Epithelial cell of prostate (primary cell): Measurements from ENCODE around the gene RALGAPA2.

Source experiments
- DNase-seq: peaks from one replicate; pipeline ENCODE4 v3.0.0-alpha.2; 2011; ENCODE audit warnings: low read depth, low spot score
- H3K27ac ChIP-seq: fragments of 450-650 bp; 2 replicates; pipeline ENCODE4 v1.5.1; 2017; ENCODE audit warnings: mild to moderate bottlenecking

The RALGAPA2 gene

GRCh38 chr20:20643927-20644326, 68.5 kb downstream of the RALGAPA2 start:
- DNase-seq, result no peak
- H3K27ac ChIP-seq, result no peak overlapping the region

DNA sequence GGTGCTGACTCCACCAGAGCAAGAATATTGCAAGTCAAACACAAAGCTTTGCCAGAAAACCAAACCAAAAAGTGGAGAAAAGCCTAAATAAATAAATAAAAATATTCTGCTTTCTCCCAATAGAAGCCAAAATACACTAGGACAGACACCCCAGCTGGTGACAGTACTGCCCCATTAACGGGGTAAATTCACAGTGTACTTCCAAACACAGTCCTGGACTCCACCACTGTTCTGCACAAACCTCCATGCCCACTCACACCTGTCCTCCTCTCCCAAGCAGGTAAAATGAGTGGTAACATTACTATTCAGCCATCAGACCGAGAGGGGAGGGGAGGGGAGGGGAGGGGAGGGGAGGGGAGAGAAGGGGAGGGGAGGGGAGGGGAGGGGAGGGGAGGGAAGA, 70.7 kb downstream of the RALGAPA2 start:
- H3K27ac ChIP-seq, result no peak overlapping the region

DNA sequence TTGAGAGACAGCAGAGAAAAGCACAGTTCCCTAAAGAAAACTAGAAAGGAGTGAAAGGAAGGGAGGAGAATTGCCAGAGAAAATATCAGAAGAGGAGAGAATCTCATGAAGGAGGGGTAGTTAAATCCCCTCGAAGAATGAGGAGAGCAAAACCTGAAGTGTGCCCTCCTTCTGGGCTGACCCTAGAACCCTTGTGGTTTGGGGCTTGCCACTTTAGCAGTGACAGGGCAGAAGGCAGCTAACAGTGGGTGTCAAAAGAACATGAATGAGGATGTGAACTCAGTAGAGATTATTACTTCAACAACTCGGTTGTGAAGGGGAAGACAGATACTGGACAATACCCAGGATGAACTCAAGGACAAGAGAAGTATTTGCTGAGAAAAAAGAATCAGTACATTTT, 73.6 kb downstream of the RALGAPA2 start:
- H3K27ac ChIP-seq, result no peak overlapping the region
- no peak for DNase-seq

More for the DNA sequence above, 70.7 kb downstream of the RALGAPA2 start:
- no peak for DNase-seq

GRCh38 chr20:20637998-20638725, 74.3 kb downstream of the RALGAPA2 start:
- H3K27ac ChIP-seq, result no peak overlapping the region
- DNase-seq, result no peak

- no peak for DNase-seq
- no peak overlapping the region for H3K27ac ChIP-seq
Observed at GRCh38 chr20:20635006-20635405, 77.4 kb downstream of the RALGAPA2 start.

- no peak overlapping the region for H3K27ac ChIP-seq
- DNase-seq, result no peak
Observed at GRCh38 chr20:20632644-20633043, 79.8 kb downstream of the RALGAPA2 start.

GRCh38 chr20:20630551-20630950, 81.9 kb downstream of the RALGAPA2 start:
- no peak overlapping the region for H3K27ac ChIP-seq
- no peak for DNase-seq

- H3K27ac ChIP-seq, result no peak overlapping the region
- no peak for DNase-seq
Observed at GRCh38 chr20:20629556-20630188, 82.8 kb downstream of the RALGAPA2 start.

DNA sequence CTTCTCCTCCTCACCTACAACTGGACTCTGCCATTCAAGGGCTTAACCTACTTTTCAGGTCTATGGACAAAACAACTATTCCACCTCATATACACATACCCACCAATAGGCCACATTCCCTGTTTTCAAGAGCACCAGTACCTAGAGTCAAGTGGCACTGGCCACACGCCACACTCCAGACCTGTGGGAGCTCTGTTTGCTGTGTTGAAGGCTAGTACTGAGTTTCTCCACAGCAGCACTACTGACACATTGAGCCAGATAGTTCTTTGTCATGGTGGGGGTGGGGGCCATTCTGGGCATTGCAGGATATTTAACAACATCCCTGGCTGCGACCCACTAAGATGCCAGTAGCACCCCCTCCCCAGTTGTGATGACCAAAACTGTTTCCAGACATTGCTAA, 84.1 kb downstream of the RALGAPA2 start:
- no peak overlapping the region for H3K27ac ChIP-seq
- no peak for DNase-seq

- DNase-seq, result no peak
- H3K27ac ChIP-seq, result no peak overlapping the region
Observed at GRCh38 chr20:20627471-20627870, 85.0 kb downstream of the RALGAPA2 start.

GRCh38 chr20:20624914-20625313, 87.5 kb downstream of the RALGAPA2 start:
- no peak overlapping the region for H3K27ac ChIP-seq
- DNase-seq, result no peak

- no peak for DNase-seq
- H3K27ac ChIP-seq, result no peak overlapping the region
Observed at GRCh38 chr20:20621195-20621594, 91.2 kb downstream of the RALGAPA2 start.

DNA sequence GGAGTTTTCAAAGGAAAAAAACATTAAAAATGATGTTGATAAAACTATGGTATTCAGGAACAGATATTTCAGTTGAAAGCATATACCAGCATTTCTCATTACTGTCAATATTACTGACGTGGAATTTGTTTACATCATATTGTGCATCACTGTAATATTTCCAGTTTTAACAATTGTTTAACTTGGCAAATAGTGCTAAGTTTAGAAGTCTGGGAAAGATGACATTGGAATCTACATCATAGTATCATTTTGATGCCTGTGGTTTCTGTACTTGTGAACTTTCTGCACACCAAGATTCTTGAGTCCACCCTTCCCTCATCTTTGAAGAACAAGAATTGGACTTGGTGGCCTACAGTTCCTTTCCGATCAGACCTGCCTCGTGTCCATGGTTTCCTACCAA, 98.1 kb downstream of the RALGAPA2 start:
- no peak for DNase-seq
- no peak overlapping the region for H3K27ac ChIP-seq

GRCh38 chr20:20612251-20612650, 100.2 kb downstream of the RALGAPA2 start:
- DNase-seq, result no peak
- no peak overlapping the region for H3K27ac ChIP-seq

DNA sequence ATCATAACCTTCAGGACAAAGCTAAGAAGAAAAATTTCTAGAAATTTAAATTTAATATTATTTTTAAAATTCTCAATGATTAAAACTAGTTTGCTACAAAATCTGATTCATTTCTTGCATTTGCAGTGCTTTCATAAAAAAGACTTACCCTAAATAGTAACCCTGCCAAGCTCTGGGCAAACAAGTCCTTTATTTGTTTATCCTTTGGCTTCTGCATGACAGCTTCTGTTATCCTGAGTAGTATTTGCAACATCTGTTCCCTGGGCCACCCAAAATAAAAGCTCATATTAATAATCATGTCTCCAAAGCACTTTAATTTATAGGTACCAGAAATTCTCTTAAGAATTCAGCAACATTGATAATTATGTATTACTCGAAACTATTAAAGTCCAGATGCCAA, 101.3 kb downstream of the RALGAPA2 start:
- DNase-seq, result no peak
- no peak overlapping the region for H3K27ac ChIP-seq

DNA sequence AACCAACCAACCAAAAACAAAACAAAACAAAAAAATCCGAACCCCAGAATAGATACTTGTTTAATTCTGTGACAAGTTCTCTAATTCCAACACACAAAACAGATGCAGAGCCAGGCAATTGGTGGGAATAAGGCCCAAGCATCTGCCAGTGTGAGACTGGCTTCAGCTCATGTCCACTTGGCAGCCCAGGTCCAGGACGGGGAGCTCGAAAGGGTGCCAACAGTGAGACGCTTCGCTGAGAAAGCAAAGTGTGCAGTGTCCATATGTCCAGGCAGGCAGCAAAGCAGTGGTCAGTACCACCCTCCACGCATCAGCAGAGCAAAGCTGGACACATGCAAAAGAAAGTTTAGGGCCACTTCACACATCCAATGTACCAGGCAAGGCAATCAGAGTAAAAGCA, 102.9 kb downstream of the RALGAPA2 start:
- H3K27ac ChIP-seq, result no peak overlapping the region

GRCh38 chr20:20608641-20609040, 103.8 kb downstream of the RALGAPA2 start:
- no peak for DNase-seq
- H3K27ac ChIP-seq, result no peak overlapping the region

More for the DNA sequence above, 102.9 kb downstream of the RALGAPA2 start:
- DNase-seq, result no peak

DNA sequence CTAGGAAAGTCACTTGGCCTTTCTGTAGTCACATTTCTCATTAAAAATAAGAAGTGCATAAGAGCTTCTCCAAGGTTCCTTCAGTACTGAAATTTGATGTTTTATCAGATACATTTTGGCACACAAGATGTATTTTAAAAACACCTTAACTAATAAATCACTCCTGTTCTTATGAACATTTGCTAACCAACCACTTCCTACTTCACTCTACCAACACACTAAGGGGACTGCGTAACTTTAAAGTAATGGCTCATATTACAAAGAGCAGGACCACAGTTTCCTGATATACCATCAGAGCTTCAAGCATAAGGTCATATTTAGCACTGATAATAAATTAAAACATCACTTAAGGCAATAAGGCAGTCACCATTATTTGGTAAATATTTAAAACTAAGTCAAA, 104.4 kb downstream of the RALGAPA2 start:
- no peak for DNase-seq
- no peak overlapping the region for H3K27ac ChIP-seq

DNA sequence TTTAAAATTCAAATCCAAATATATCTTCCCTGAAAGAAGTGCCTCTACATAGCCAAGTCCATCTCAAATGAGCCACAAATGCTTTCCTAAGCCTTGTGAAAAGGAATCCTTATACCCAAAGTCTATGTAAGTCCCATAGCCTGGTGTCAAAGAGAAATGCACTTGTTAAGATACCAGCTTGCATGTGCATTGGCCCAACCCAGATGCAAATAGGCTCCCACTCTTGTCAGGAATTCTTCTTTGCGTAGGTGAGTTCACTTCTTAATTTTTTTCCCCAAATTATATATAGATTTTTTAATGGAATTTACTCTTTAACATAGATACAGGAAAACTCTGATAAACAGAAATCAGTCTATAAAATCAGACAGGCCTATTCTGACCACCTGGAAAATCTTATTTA, 105.6 kb downstream of the RALGAPA2 start:
- H3K27ac ChIP-seq, result no peak overlapping the region
- DNase-seq, result no peak

DNA sequence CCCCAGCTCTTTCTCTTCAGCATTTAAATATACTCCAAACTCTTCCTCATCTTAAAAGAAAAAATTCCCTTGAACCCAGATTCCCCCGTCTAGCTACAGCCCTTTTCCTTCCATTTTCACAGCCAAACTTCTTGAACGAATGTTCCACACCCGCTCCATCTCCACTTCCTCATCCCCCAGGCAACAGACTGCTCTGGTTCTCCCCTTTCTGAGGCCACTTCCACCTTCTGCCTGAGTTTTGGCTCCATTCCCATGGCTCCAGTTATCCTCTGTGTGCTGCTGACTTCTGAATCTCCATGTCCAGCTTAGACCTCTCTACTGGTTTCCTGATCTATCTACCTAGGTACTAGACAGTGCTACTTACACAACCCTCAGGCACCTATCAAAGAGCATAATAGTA, 106.4 kb downstream of the RALGAPA2 start:
- H3K27ac ChIP-seq, result no peak overlapping the region
- no peak for DNase-seq

- no peak for DNase-seq
- H3K27ac ChIP-seq, result no peak overlapping the region
Observed at GRCh38 chr20:20604907-20605306, 107.5 kb downstream of the RALGAPA2 start.

GRCh38 chr20:20604357-20604756, 108.1 kb downstream of the RALGAPA2 start:
- no peak for DNase-seq
- no peak overlapping the region for H3K27ac ChIP-seq
